Peyer's patch (tissue), 4 donors: Measurements from ENCODE around the gene MLXIPL.

Experiments used
- CTCF ChIP-seq, 6 experiments: fragments of 450-650 bp in 4 of 6; fragments of 200-600 bp in 2 of 6; sonication (generic) in 1 of 6; IDR thresholded peaks; one replicate each; pipeline ENCODE4 v1.5.1; 2017 to 2019; ENCODE audit warnings: antibody characterized with exemption in 6 of 6, mild to moderate bottlenecking in 3 of 6, moderate library complexity in 1 of 6
- POLR2A ChIP-seq, 2 donors: fragments of 450-650 bp; IDR thresholded peaks; one replicate each; pipeline ENCODE4 v1.5.1; 2017; ENCODE audit warnings: antibody characterized with exemption in 2 of 2, mild to moderate bottlenecking in 2 of 2, moderate library complexity in 2 of 2

DNA sequence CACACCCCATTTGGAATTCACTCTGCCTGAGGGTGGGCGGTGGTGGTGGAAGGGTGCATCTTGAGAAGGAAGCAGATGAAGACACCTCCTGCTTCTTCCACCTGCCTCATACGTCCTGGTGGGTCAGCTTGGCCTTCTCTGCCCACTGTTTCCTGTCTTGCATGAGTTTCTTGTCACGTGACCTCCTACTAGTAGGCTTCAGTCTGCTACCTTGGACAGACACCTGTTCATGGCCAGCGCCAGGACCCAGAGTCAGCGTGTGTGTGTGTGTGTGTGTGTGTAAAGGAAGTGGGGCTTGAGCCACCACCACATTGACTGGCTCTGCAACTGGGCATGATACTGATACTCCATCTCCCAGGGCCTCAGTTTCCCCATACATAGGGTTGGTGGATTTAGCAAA lies 26.2 kb upstream of the MLXIPL start:
- TF ChIP-seq CTCF (IDR thresholded peaks at IDR 0.05) (no peak), POLR2A (IDR thresholded peaks at IDR 0.05) (no peak)
